IMR-90 (cell line): ENCODE data around the gene IL17B. TPM values are rescaled to one million over a fixed set of nuclear protein-coding genes. Genes with fewer than 3 reads are reported as not detected.
A peak's percentile ranks its signal among the peaks of the same experiment; 100 is the strongest.

Experiments
- ATAC-seq: fragments of 200-7000 bp; cut with Tn5 transposase; 2 replicates; pipeline ENCODE4 v1.9.1; 2020; ENCODE audit warnings: low read depth, mild to moderate bottlenecking, moderate library complexity
- BruUV-seq: library from RNA; stranded (reverse); fragments of 400-500 nt; replicated peaks from 2 replicates; lab custom pipeline; 2021; lab: Mats Ljungman, UMichigan
- CTCF ChIA-PET: fragments of 300-600 bp; formaldehyde crosslinking; extraction: SDS; loops from one replicate; lab custom pipeline; 2021; ENCODE audit warnings: antibody characterized with exemption; lab: Yijun Ruan, JAX
- POLR2A ChIA-PET: fragments of 300-600 bp; sonication (Branson Sonifier 250); formaldehyde crosslinking; loops from one replicate; lab custom pipeline; 2022; ENCODE audit warnings: antibody characterized with exemption; ENCODE audit not compliant: unreplicated experiment; lab: Charles Lee
- DNase-seq: peaks from one replicate; pipeline ENCODE4 v3.0.0; 2013
- H2AFZ ChIP-seq: replicated peaks from 2 replicates; pipeline ENCODE3; 2013; ENCODE audit warnings: low read length, mild to moderate bottlenecking; ENCODE audit not compliant: poor library complexity
- H2AK5ac ChIP-seq: 2 replicates; pipeline ENCODE4 v1.6.1; 2013; ENCODE audit warnings: low read depth, low read length, inconsistent platforms
- H2AK9ac ChIP-seq: replicated peaks from 2 replicates; pipeline ENCODE3; 2013; ENCODE audit warnings: mild to moderate bottlenecking, low read depth, low read length, moderate library complexity; ENCODE audit not compliant: poor library complexity
- H2BK120ac ChIP-seq: 2 replicates; pipeline ENCODE4 v1.6.1; 2013; ENCODE audit warnings: low read depth, low read length, inconsistent platforms
- H2BK15ac ChIP-seq: 3 replicates; pipeline ENCODE4 v1.6.1; 2013; ENCODE audit warnings: low read depth, low read length, inconsistent platforms
- H2BK20ac ChIP-seq: 2 replicates; pipeline ENCODE4 v1.6.1; 2013; ENCODE audit warnings: low read depth, mild to moderate bottlenecking, inconsistent platforms, low read length, moderate library complexity
- H2BK5ac ChIP-seq: 2 replicates; pipeline ENCODE4 v1.6.1; 2013; ENCODE audit warnings: mild to moderate bottlenecking, low read depth, low read length, inconsistent platforms; ENCODE audit not compliant: poor library complexity, severe bottlenecking
- H3K14ac ChIP-seq: replicated peaks from 2 replicates; pipeline ENCODE4 v1.6.1; 2013; ENCODE audit warnings: low read depth, low read length, inconsistent platforms
- H3K18ac ChIP-seq: 2 replicates; pipeline ENCODE4 v1.6.1; 2013; ENCODE audit warnings: low read depth, low read length, control low read depth
- H3K23ac ChIP-seq: 2 replicates; pipeline ENCODE4 v1.6.1; 2013; ENCODE audit warnings: low read depth, low read length, inconsistent platforms
- H3K27ac ChIP-seq: 2 replicates; pipeline ENCODE4 v1.5.1; 2013; ENCODE audit warnings: mild to moderate bottlenecking, control low read depth, low read length; ENCODE audit not compliant: insufficient read depth
- H3K27me3 ChIP-seq: 2 replicates; pipeline ENCODE4 v1.6.1; 2013; ENCODE audit warnings: low read length; ENCODE audit not compliant: control insufficient read depth, insufficient read depth
- H3K36me3 ChIP-seq: 2 replicates; pipeline ENCODE4 v1.6.1; 2013; ENCODE audit warnings: low read length, mixed read lengths; ENCODE audit not compliant: control insufficient read depth, insufficient read depth
- H3K4ac ChIP-seq: 2 replicates; pipeline ENCODE4 v1.6.1; 2013; ENCODE audit warnings: low read depth, low read length, inconsistent platforms
- H3K4me1 ChIP-seq: 2 replicates; pipeline ENCODE4 v1.6.1; 2013; ENCODE audit warnings: low read length, mixed read lengths; ENCODE audit not compliant: control insufficient read depth, insufficient read depth
- H3K4me2 ChIP-seq: 2 replicates; pipeline ENCODE4 v1.6.1; 2013; ENCODE audit warnings: low read depth, mild to moderate bottlenecking, control low read depth, low read length, moderate library complexity
- H3K4me3 ChIP-seq: 2 replicates; pipeline ENCODE4 v1.5.1; 2013; ENCODE audit warnings: low read depth, mild to moderate bottlenecking, control low read depth, low read length, moderate library complexity; ENCODE audit not compliant: insufficient read depth
- H3K56ac ChIP-seq: 2 replicates; pipeline ENCODE4 v1.6.1; 2013; ENCODE audit warnings: low read length, inconsistent platforms; ENCODE audit not compliant: insufficient read depth; ENCODE audit errors: extremely low read depth
- H3K79me1 ChIP-seq, 2 experiments: 2 replicates each; pipeline ENCODE4 v1.6.1; 2013; ENCODE audit warnings: low read length in 2 of 2, inconsistent platforms in 1 of 2, low read depth in 1 of 2
- H3K9ac ChIP-seq: 2 replicates; pipeline ENCODE4 v1.6.1; 2013; ENCODE audit warnings: low read depth, low read length, control low read depth
- H3K9me1 ChIP-seq: 2 replicates; pipeline ENCODE4 v1.6.1; 2013; ENCODE audit warnings: low read length, inconsistent platforms; ENCODE audit not compliant: insufficient read depth
- H3K9me3 ChIP-seq: 2 replicates; pipeline ENCODE4 v1.6.1; 2013; ENCODE audit warnings: low read length; ENCODE audit not compliant: control insufficient read depth, insufficient read depth
- H4K20me1 ChIP-seq: 2 replicates; pipeline ENCODE4 v1.6.1; 2013; ENCODE audit warnings: low read length, inconsistent platforms; ENCODE audit not compliant: insufficient read depth
- H4K5ac ChIP-seq: 2 replicates; pipeline ENCODE4 v1.6.1; 2013; ENCODE audit warnings: mild to moderate bottlenecking, low read depth, low read length, control low read depth
- H4K8ac ChIP-seq, 2 experiments: 2 replicates each; pipeline ENCODE4 v1.6.1; 2013; ENCODE audit warnings: low read depth in 2 of 2, low read length in 2 of 2, control low read depth in 1 of 2, inconsistent platforms in 1 of 2
- H4K91ac ChIP-seq: 2 replicates; pipeline ENCODE4 v1.6.1; 2013; ENCODE audit warnings: low read depth, low read length, inconsistent platforms; ENCODE audit not compliant: insufficient read depth
- BHLHE40 ChIP-seq: fragments of 150-350 bp; IDR thresholded peaks from 2 replicates; pipeline ENCODE4 v1.6.1; 2016; ENCODE audit warnings: mild to moderate bottlenecking, low read depth, low read length
- CEBPB ChIP-seq: IDR thresholded peaks from 2 replicates; pipeline ENCODE4 v1.6.1; 2012; ENCODE audit warnings: low read depth, low read length, improper control_type of control experiment
- CHD1 ChIP-seq: IDR thresholded peaks from 2 replicates; pipeline ENCODE4 v1.6.1; 2012; ENCODE audit warnings: low read depth, low read length, improper control_type of control experiment
- FOS ChIP-seq: fragments of 150-350 bp; IDR thresholded peaks from 2 replicates; pipeline ENCODE4 v1.6.1; 2016; ENCODE audit warnings: low read depth, low read length
- MAFK ChIP-seq: IDR thresholded peaks from 2 replicates; pipeline ENCODE4 v1.6.1; 2012; ENCODE audit warnings: low read depth, low read length, improper control_type of control experiment
- MAZ ChIP-seq: IDR thresholded peaks from 2 replicates; pipeline ENCODE4 v1.6.1; 2012; ENCODE audit warnings: low read depth, mild to moderate bottlenecking, low read length, improper control_type of control experiment, moderate library complexity, borderline replicate concordance
- MXI1 ChIP-seq: IDR thresholded peaks from 2 replicates; pipeline ENCODE4 v1.6.1; 2012; ENCODE audit warnings: low read depth, mild to moderate bottlenecking, low read length, moderate library complexity, borderline replicate concordance
- NFE2L2 ChIP-seq: fragments of 150-350 bp; IDR thresholded peaks from 2 replicates; pipeline ENCODE4 v1.6.1; 2016; ENCODE audit warnings: low read depth, mild to moderate bottlenecking, low read length
- POLR2A ChIP-seq: IDR thresholded peaks from 2 replicates; pipeline ENCODE4 v1.6.1; 2012; ENCODE audit warnings: mild to moderate bottlenecking, low read depth, low read length
- RAD21 ChIP-seq: IDR thresholded peaks from 2 replicates; pipeline ENCODE4 v1.6.1; 2012; ENCODE audit warnings: low read length, improper control_type of control experiment
- RFX5 ChIP-seq: IDR thresholded peaks from 2 replicates; pipeline ENCODE4 v1.8.0; 2012; ENCODE audit warnings: low read depth, mild to moderate bottlenecking, low read length, moderate library complexity
- WGBS, 2 experiments: methylation state at CpG; one replicate each; pipeline versions ENCODE4 v1.1.5 to v1.1.7; 2013; ENCODE audit warnings: missing lambda C conversion rate in 2 of 2; ENCODE audit not compliant: insufficient read length in 1 of 2; ENCODE audit errors: extremely low coverage in 2 of 2; 5-methylcytosine and 5-hydroxymethylcytosine counted together
- dilution Hi-C: fragments of 300-500 bp; cut with HindIII; formaldehyde crosslinking; loops from one replicate; pipeline ENCODE4 v1.14.3; 2018; ENCODE audit warnings: low sequenced_read_pairs; ENCODE audit not compliant: unreplicated experiment
- in situ Hi-C: fragments of 300-500 bp; cut with MboI; formaldehyde crosslinking; loops from 3 replicates; pipeline ENCODE4 v1.14.3; 2019; ENCODE audit warnings: low sequenced_read_pairs, inconsistent platforms, mixed read lengths
- intact Hi-C: fragments of 100-400 bp; cut with micrococcal nuclease; formaldehyde crosslinking; loops from 2 replicates; pipeline ENCODE4 v1.10.0; 2022
- polyA plus RNA-seq, 3 experiments: library from polyadenylated mRNA; depleted of rRNA; stranded (reverse); fragments of >200 nt; gene quantifications; 2 replicates each; pipeline ENCODE4 v1.2.3, GENCODE V29; 2012; ENCODE audit warnings: low replicate concordance in 1 of 3
- total RNA-seq: library from RNA; depleted of rRNA; stranded (reverse); fragments of >200 nt; gene quantifications from 2 replicates; pipeline ENCODE4 v1.2.3, GENCODE V29; 2012
- TF ChIP-seq, protein P1 (sequence below): fragments of 150-350 bp; IDR thresholded peaks from 2 replicates; pipeline ENCODE4 v1.6.1; 2016; ENCODE audit warnings: low read depth, mild to moderate bottlenecking, low read length, moderate library complexity, borderline replicate concordance

Gene IL17B
- total and polyA plus RNA-seq, 2 of the 4 experiments (the other 2 are of a cell fraction) = 0.31 TPM; not detected in 1

DNA sequence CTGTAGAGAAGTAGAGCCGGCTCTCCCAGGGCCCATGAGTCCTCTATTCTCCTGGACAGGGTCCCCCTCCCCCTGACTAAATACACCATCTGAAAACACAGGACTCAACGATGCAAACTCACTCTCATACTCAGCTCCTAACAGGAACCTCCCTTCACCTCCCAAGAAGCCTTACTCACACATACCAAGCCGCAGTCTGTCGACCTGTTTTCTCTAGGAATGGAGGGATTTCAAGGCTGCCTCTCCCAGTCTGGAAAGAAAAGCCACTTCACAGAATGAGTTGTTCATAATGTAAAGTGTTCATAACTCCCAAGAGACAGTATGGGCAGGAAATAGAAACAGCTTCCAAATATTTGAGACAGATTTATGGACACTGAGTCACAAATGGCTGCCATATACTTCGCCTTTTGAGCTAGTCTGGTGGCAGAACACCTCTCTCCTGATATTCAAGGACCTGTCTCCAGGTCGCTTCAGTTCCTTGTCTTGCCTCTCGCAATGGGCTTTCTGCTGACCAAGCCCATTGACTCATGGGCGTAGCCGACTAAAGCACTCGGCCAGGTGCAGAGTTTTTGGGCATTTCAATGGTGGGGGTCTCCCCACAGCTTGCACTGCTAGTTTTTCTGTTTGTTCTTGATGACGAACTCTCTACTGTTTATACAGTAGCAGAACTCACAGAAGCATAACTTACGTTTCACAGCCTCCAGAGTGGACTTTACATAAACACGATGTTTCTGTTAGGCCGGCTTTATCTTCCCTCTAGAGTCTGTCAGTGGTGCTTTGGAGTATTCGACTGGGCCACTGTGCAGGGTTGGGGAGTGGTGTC is 25.0 kb upstream of the IL17B start:
- peak overlapping the region; percentile 96 for H4K91ac ChIP-seq
- H3K27me3 ChIP-seq = no peaks in the 10 kb centered on the region
- H3K36me3 ChIP-seq = peaks cover 12% of the 10 kb centered on the region; the same call in 1 of the 2 replicates
- dilution Hi-C loops = no loop called here
- H2BK20ac ChIP-seq = peak overlapping the region; percentile 95
- ATAC-seq = peak; percentile 28
- peak overlapping the region; percentile 92 for H3K18ac ChIP-seq
- peak overlapping the region; percentile 50 for H2AK9ac ChIP-seq
- TF ChIP-seq MXI1 (no peak), MAZ (no peak), CHD1 (no peak), BHLHE40 (peak; percentile 16), POLR2A (no peak; the same call in 1 of the 2 replicates), MAFK (0 out of 2 replicates have a peak, but pooled peaks have one; percentile 31), RAD21 (peak; percentile 35), RFX5 (no peak), CEBPB (peak; percentile 68), FOS (peak; percentile 77), NFE2L2 (no peak)
- TF ChIP-seq, protein P1, sequence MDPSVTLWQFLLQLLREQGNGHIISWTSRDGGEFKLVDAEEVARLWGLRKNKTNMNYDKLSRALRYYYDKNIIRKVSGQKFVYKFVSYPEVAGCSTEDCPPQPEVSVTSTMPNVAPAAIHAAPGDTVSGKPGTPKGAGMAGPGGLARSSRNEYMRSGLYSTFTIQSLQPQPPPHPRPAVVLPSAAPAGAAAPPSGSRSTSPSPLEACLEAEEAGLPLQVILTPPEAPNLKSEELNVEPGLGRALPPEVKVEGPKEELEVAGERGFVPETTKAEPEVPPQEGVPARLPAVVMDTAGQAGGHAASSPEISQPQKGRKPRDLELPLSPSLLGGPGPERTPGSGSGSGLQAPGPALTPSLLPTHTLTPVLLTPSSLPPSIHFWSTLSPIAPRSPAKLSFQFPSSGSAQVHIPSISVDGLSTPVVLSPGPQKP = no peak
- H3K4ac ChIP-seq = peak overlapping the region; percentile 99
- H4K8ac ChIP-seq = peak overlapping the region; percentile 59 to 82
- 23% methylated on average over 3 of the region's 15 CpGs; no CpG with 5 or more reads in 1 of the 2 experiments for WGBS, 2 experiments
- peak; percentile 93 for DNase-seq
- H4K5ac ChIP-seq = peak overlapping the region; percentile 79; the same call in 1 of the 2 replicates
- H3K4me1 ChIP-seq = peaks cover 24% of the 10 kb centered on the region
- H3K27ac ChIP-seq = peak overlapping the region; percentile 93
- H3K79me1 ChIP-seq = peaks cover 7 to 40% of the 10 kb centered on the region in 2 experiments; a peak in 3 of 4 replicates
- H3K56ac ChIP-seq = peak overlapping the region; percentile 82
- H3K4me3 ChIP-seq = peak overlapping the region; percentile 2; the same call in 1 of the 2 replicates
- H3K9me1 ChIP-seq = peaks cover 12% of the 10 kb centered on the region
- peak overlapping the region; percentile 27; the same call in 1 of the 2 replicates for H3K9ac ChIP-seq
- in situ Hi-C loops = no loop called here
- H2AK5ac ChIP-seq = peak overlapping the region; percentile 65
- POLR2A ChIA-PET = interaction anchor here (0.6 to 1.6 kb wide), 4 partner anchors 19 to 34 kb away, joined by 3 to 6 read pairs (median 5); no protein-coding TSS in a partner anchor
- H3K14ac ChIP-seq = peak overlapping the region; percentile 71
- intact Hi-C loops = no loop called here
- H2BK15ac ChIP-seq = peak overlapping the region; percentile 96
- peak overlapping the region; percentile 94 for H2BK120ac ChIP-seq
- H2AFZ ChIP-seq = peak overlapping the region; percentile 58
- peak overlapping the region; percentile 81 for H3K23ac ChIP-seq
- H3K9me3 ChIP-seq = no peaks in the 10 kb centered on the region
- H2BK5ac ChIP-seq = peak overlapping the region; percentile 96
- CTCF ChIA-PET = interaction anchor here (0.8 to 2.1 kb wide), 3 partner anchors 15 to 23 kb away, joined by 3 to 5 read pairs (median 3); no protein-coding TSS in a partner anchor
- BruUV-seq = no TSS peak
- peak overlapping the region; percentile 64 for H3K4me2 ChIP-seq
- H4K20me1 ChIP-seq = peaks cover 28% of the 10 kb centered on the region
